ENCODE results near the gene DUT.

The DUT gene

DNA sequence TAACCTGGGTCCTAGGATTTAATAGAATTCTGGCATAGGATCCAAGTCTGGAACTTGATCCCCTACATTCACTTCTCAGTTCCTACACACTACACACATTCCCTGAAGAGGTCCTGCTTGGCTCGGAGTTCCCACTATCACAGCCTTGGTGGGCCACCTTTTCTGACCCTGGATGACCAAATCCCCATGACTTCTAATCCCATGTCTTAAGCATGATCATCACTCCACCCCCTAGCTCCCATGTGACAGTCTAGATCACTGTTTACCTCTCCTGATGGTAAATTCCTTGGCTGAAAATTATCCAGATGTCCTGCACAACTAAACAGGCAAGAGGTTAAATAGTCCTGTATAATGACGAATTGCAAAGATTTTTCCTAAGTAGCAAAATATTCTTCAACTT lies 40.3 kb downstream of the DUT start:
- no peak for DNase-seq (ENCODE audit: low read depth)

GRCh38 chr15:48371961-48372360 lies 40.7 kb downstream of the DUT start:
- no peak for DNase-seq (ENCODE audit: low read depth)

DNA sequence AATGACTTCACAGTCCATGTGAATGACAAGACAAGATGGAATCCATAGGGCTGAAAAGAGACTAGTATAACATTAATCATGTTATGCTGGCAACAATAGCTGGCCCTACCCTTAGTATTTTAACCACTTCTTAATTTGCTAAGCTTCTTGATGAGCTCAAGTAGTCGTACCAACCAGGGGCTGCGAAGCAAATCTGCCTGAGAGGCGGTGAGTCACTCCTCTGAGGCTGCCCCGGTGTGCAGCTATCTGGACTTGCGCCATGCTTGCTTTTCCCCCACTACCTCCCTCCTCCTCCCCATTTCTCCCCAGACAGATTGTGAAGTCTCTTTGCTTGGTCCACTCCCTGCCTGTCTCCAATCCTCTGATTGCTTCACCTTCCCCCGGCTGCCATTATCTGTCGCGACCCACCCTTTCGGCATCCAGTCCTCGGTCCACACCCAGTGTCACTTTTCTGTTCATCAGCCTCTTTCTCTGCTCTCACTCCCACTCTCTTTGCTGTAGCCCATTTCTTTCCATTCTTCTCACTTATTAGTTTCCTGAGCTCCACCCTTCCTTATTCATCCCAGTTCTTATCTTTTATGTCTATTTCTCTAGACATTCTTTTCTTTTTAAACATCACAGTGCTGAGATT lies 42.7 kb downstream of the DUT start:
- DNase-seq (ENCODE audit: low read depth): no peak

GRCh38 chr15:48374472-48374871 lies 43.2 kb downstream of the DUT start:
- no peak for DNase-seq (ENCODE audit: low read depth)

DNA sequence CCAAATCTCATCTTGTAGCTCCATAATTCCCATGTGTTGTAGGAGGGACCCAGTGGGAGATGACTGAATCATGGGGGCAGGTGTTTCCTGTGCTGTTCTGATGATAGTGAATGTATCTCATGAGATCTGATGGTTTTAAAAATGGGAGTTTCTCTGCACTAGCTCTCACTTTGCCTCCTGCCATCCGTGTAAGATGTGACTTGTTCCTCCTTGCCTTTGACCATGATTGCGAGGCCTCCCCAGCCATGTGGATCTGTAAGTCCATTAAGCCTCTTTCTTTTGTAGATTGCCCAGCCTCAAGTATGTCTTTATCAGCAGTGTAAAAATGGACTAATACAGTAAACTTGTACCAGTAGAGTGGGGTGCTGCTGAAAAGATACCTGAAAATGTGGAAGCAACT lies 44.5 kb downstream of the DUT start:
- DNase-seq (ENCODE audit: low read depth): no peak

DNA sequence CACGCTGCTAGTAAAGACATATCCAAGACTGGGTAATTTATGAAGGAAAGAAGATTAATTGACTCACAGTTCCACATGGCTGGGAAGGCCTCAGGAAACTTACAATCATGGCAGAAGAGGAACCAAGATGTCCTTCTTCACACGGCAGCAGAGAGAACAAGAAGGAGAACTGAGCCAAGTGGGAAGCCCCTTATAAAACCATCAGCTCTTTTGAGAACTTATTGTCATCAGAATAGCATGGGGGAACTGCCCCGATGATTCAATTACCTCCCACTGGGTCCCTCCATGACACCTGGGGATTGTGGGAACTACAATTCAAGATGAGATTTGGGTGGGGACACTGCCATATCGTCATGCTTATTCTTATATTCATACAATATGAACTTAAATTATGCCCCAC lies 49.0 kb downstream of the DUT start:
- DNase-seq (ENCODE audit: low read depth): no peak

DNA sequence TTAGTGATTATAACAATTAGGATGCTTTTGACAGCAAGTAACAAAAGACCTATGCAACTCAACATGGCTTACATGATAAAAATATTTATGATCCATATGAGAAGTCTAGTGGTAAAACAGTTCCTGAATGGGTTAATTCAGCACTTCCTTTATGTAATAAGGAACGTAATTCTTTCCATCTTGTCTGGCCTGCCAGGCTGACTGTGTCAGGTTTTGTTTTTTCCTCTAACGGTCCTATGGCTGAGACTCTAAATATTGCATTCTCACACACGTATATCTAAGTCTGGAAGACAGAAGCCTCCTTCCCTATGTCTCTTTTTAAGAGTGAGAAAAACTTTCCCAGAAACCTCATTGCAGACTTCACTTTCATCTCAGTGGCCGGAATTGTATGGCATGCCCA lies 50.6 kb downstream of the DUT start:
- DNase-seq (ENCODE audit: low read depth): no peak

DNA sequence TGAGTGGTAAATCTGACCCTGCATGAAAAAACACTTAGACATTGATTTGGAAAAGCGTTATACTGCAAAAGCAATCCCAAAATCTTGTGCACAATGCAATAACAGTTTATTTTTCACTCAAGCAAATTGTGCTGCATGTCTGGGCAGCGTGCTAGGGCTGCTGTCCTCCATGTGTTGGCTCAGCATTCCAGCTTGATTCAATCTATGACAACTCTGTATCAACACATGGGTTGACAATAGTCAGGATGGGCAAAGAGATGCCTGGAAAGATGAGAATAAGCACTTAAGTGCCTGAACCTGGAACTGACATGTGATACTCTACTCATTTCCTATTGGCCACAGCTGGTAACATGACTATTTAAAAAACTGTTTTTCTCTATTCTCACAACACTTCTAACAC lies 51.8 kb downstream of the DUT start:
- DNase-seq (ENCODE audit: low read depth): no peak

GRCh38 chr15:48384616-48385015 lies 53.4 kb downstream of the DUT start:
- no peak for DNase-seq (ENCODE audit: low read depth)

GRCh38 chr15:48385031-48385830 lies 54.0 kb downstream of the DUT start:
- no peak for DNase-seq (ENCODE audit: low read depth)

- DNase-seq (ENCODE audit: low read depth): no peak
Observed at GRCh38 chr15:48388016-48388851, 57.0 kb downstream of the DUT start.

GRCh38 chr15:48388910-48389309 lies 57.7 kb downstream of the DUT start:
- DNase-seq (ENCODE audit: low read depth): no peak

GRCh38 chr15:48389691-48390143 lies 58.5 kb downstream of the DUT start:
- DNase-seq (ENCODE audit: low read depth): no peak

DNA sequence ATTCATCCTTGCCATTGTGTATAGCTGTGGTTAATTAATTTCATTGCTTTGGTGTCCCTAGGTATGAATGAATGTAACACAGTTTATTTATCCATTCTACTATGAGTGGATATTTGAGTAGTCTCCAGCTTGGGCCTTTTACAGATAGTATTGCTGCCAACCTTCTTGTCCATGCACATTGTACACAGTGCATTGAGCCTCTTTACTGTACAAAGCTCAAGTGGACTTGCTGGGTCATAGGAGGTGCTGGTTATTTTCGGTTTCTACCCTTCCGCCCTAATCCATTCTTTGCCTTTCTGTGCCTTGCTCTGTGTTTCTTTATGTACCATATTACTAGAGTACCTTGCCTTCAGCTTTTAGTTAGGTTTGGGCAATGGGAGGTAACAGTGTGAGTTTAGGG lies 60.7 kb downstream of the DUT start:
- DNase-seq (ENCODE audit: low read depth): no peak

GRCh38 chr15:48392356-48392755 lies 61.1 kb downstream of the DUT start:
- no peak for DNase-seq (ENCODE audit: low read depth)
